IPS-15b (cell line): Measurements from ENCODE around the gene FILIP1L.

ENCODE experiments used
- H3K27me3 ChIP-seq: one replicate; pipeline ENCODE4 v1.6.1; 2013; ENCODE audit warnings: low read length; ENCODE audit not compliant: control insufficient read depth, insufficient read depth
- H3K36me3 ChIP-seq: one replicate; pipeline ENCODE4 v1.6.1; 2013; ENCODE audit warnings: low read length; ENCODE audit not compliant: control insufficient read depth, insufficient read depth
- H3K4me1 ChIP-seq: one replicate; pipeline ENCODE4 v1.6.1; 2013; ENCODE audit warnings: mild to moderate bottlenecking, low read length; ENCODE audit not compliant: control insufficient read depth, insufficient read depth
- H3K4me3 ChIP-seq: one replicate; pipeline ENCODE4 v1.5.1; 2013; ENCODE audit warnings: low read depth, low read length
- H3K9ac ChIP-seq: one replicate; pipeline ENCODE4 v1.6.1; 2013; ENCODE audit warnings: low read depth, mild to moderate bottlenecking, low read length
- H3K9me3 ChIP-seq: one replicate; pipeline ENCODE4 v1.6.1; 2013; ENCODE audit warnings: mild to moderate bottlenecking, low read length; ENCODE audit not compliant: control insufficient read depth, insufficient read depth

FILIP1L gene

GRCh38 chr3:99960941-99961340 is 153.4 kb downstream of the FILIP1L start:
- H3K9me3 ChIP-seq = no peaks in the 10 kb centered on the region
- H3K9ac ChIP-seq = no peak overlapping the region
- no peaks in the 10 kb centered on the region for H3K27me3 ChIP-seq
- H3K4me3 ChIP-seq = no peak overlapping the region
- no peaks in the 10 kb centered on the region for H3K4me1 ChIP-seq
- no peaks in the 10 kb centered on the region for H3K36me3 ChIP-seq

- Histone ChIP-seq H3K36me3 (no peaks in the 10 kb centered on the region), H3K27me3 (no peaks in the 10 kb centered on the region), H3K9ac (no peak overlapping the region), H3K4me3 (no peak overlapping the region), H3K4me1 (no peaks in the 10 kb centered on the region), H3K9me3 (no peaks in the 10 kb centered on the region)
Observed at GRCh38 chr3:99960123-99960878, 154.0 kb downstream of the FILIP1L start.

- H3K4me1 ChIP-seq = peaks cover 4% of the 10 kb centered on the region
- no peaks in the 10 kb centered on the region for H3K27me3 ChIP-seq
- H3K4me3 ChIP-seq = no peak overlapping the region
- no peak overlapping the region for H3K9ac ChIP-seq
- H3K9me3 ChIP-seq = no peaks in the 10 kb centered on the region
- no peaks in the 10 kb centered on the region for H3K36me3 ChIP-seq
Observed at GRCh38 chr3:99958222-99958912, 155.9 kb downstream of the FILIP1L start.

- Histone ChIP-seq H3K4me1 (peaks cover 5% of the 10 kb centered on the region), H3K27me3 (no peaks in the 10 kb centered on the region), H3K9ac (no peak overlapping the region), H3K4me3 (no peak overlapping the region), H3K36me3 (no peaks in the 10 kb centered on the region), H3K9me3 (no peaks in the 10 kb centered on the region)
Observed at GRCh38 chr3:99957151-99957796, 157.0 kb downstream of the FILIP1L start.

- H3K36me3 ChIP-seq = no peaks in the 10 kb centered on the region
- no peak overlapping the region for H3K4me3 ChIP-seq
- no peaks in the 10 kb centered on the region for H3K27me3 ChIP-seq
- H3K4me1 ChIP-seq = peaks cover 6% of the 10 kb centered on the region
- H3K9ac ChIP-seq = no peak overlapping the region
- no peaks in the 10 kb centered on the region for H3K9me3 ChIP-seq
Observed at GRCh38 chr3:99955773-99956562, 158.3 kb downstream of the FILIP1L start.

GRCh38 chr3:99954914-99955644 is 159.2 kb downstream of the FILIP1L start:
- no peaks in the 10 kb centered on the region for H3K27me3 ChIP-seq
- H3K4me1 ChIP-seq = peaks cover 8% of the 10 kb centered on the region
- no peaks in the 10 kb centered on the region for H3K9me3 ChIP-seq
- no peaks in the 10 kb centered on the region for H3K36me3 ChIP-seq
- no peak overlapping the region for H3K4me3 ChIP-seq
- no peak overlapping the region for H3K9ac ChIP-seq

GRCh38 chr3:99953596-99953995 is 160.7 kb downstream of the FILIP1L start:
- H3K36me3 ChIP-seq = no peaks in the 10 kb centered on the region
- H3K4me1 ChIP-seq = peaks cover 8% of the 10 kb centered on the region
- no peak overlapping the region for H3K9ac ChIP-seq
- no peak overlapping the region for H3K4me3 ChIP-seq
- H3K27me3 ChIP-seq = no peaks in the 10 kb centered on the region
- H3K9me3 ChIP-seq = no peaks in the 10 kb centered on the region

- peaks cover 8% of the 10 kb centered on the region for H3K4me1 ChIP-seq
- H3K9ac ChIP-seq = no peak overlapping the region
- no peak overlapping the region for H3K4me3 ChIP-seq
- no peaks in the 10 kb centered on the region for H3K9me3 ChIP-seq
- H3K27me3 ChIP-seq = no peaks in the 10 kb centered on the region
- no peaks in the 10 kb centered on the region for H3K36me3 ChIP-seq
Observed at GRCh38 chr3:99952306-99952705, 162.0 kb downstream of the FILIP1L start.

GRCh38 chr3:99951701-99952100 is 162.6 kb downstream of the FILIP1L start:
- Histone ChIP-seq H3K4me3 (no peak overlapping the region), H3K9me3 (no peaks in the 10 kb centered on the region), H3K9ac (no peak overlapping the region), H3K27me3 (no peaks in the 10 kb centered on the region), H3K4me1 (peaks cover 8% of the 10 kb centered on the region), H3K36me3 (no peaks in the 10 kb centered on the region)

GRCh38 chr3:99950921-99951320 is 163.4 kb downstream of the FILIP1L start:
- no peak overlapping the region for H3K4me3 ChIP-seq
- H3K9ac ChIP-seq = no peak overlapping the region
- peaks cover 8% of the 10 kb centered on the region for H3K4me1 ChIP-seq

More at GRCh38 chr3:99950921-99951320, 163.4 kb downstream of the FILIP1L start:
- Histone ChIP-seq H3K27me3 (no peaks in the 10 kb centered on the region), H3K36me3 (no peaks in the 10 kb centered on the region), H3K9me3 (no peaks in the 10 kb centered on the region)
